H1 (cell line): Measurements from ENCODE around the gene SPAG8. TPM values are rescaled to one million over a fixed set of nuclear protein-coding genes. Genes with fewer than 3 reads are reported as not detected.

Experiments
- CTCF ChIA-PET: fragments of 300-600 bp; sonication (Branson Sonifier 250); formaldehyde crosslinking; loops from one replicate; lab custom pipeline; 2021; ENCODE audit not compliant: partially characterized antibody; lab: Charles Lee
- POLR2A ChIA-PET: fragments of 300-600 bp; sonication (Branson Sonifier 250); formaldehyde crosslinking; loops from one replicate; lab custom pipeline; 2021; ENCODE audit warnings: inconsistent platforms; ENCODE audit not compliant: partially characterized antibody; lab: Charles Lee
- DNase-seq, 2 experiments: peaks; one replicate each; pipeline versions ENCODE4 v3.0.0 to v3.0.0-alpha.2; 2010 to 2022; ENCODE audit warnings: low spot score in 2 of 2, low read depth in 1 of 2, mixed read lengths in 1 of 2
- FAIRE-seq: peaks from 2 replicates; lab custom pipeline; 2011; peaks lifted over from hg19 to GRCh38; lab: Jason Lieb, UNC
- H2AFZ ChIP-seq: 2 replicates; pipeline ENCODE4 v1.8.1; 2012; ENCODE audit warnings: low read length, inconsistent platforms
- H2AK5ac ChIP-seq: 2 replicates; pipeline ENCODE4 v1.6.1; 2013; ENCODE audit warnings: low read depth, low read length
- H2BK120ac ChIP-seq: replicated peaks from 2 replicates; pipeline ENCODE3; 2013; ENCODE audit warnings: low read depth, low read length, inconsistent platforms
- H2BK12ac ChIP-seq: 2 replicates; pipeline ENCODE4 v1.6.1; 2013; ENCODE audit warnings: low read depth, low read length
- H2BK15ac ChIP-seq: 2 replicates; pipeline ENCODE4 v1.6.1; 2013; ENCODE audit warnings: low read length
- H2BK20ac ChIP-seq: 2 replicates; pipeline ENCODE4 v1.6.1; 2013; ENCODE audit warnings: low read length
- H2BK5ac ChIP-seq: 2 replicates; pipeline ENCODE4 v1.6.1; 2013; ENCODE audit warnings: low read depth, low read length
- H3K14ac ChIP-seq: 2 replicates; pipeline ENCODE4 v1.6.1; 2013; ENCODE audit warnings: inconsistent platforms; ENCODE audit not compliant: insufficient read length
- H3K18ac ChIP-seq: 2 replicates; pipeline ENCODE4 v1.6.1; 2013; ENCODE audit warnings: low read length; ENCODE audit errors: extremely low read depth
- H3K23ac ChIP-seq: 2 replicates; pipeline ENCODE4 v1.6.1; 2013; ENCODE audit warnings: inconsistent platforms; ENCODE audit not compliant: insufficient read length
- H3K23me2 ChIP-seq: 2 replicates; pipeline ENCODE4 v1.6.1; 2013; ENCODE audit warnings: low read depth, low read length
- H3K27ac ChIP-seq: 2 replicates; pipeline ENCODE4 v1.6.1; 2011; ENCODE audit warnings: low read depth, low read length, inconsistent platforms
- H3K27me3 ChIP-seq, 4 experiments: replicated peaks in 1 of 4; 1 replicate in 1 of 4; 2 replicates in 3 of 4; pipeline versions ENCODE4 v1.6.1 to v1.8.1; 2011 to 2013; ENCODE audit warnings: low read length in 3 of 4, mild to moderate bottlenecking in 3 of 4, inconsistent platforms in 2 of 4, mixed read lengths in 2 of 4, moderate library complexity in 1 of 4; ENCODE audit not compliant: control insufficient read depth in 3 of 4, insufficient read depth in 3 of 4; ENCODE audit errors: extremely low read depth in 1 of 4
- H3K36me3 ChIP-seq, 4 experiments: 2 replicates each; pipeline versions ENCODE4 v1.6.1 to v1.8.1; 2011 to 2013; ENCODE audit warnings: mild to moderate bottlenecking in 4 of 4, low read length in 3 of 4, moderate library complexity in 2 of 4, control low read depth in 1 of 4, inconsistent platforms in 1 of 4; ENCODE audit not compliant: insufficient read depth in 4 of 4, control insufficient read depth in 2 of 4
- H3K4ac ChIP-seq: replicated peaks from 2 replicates; pipeline ENCODE3; 2013; ENCODE audit warnings: low read length, low read depth, mixed read lengths, inconsistent platforms; ENCODE audit not compliant: insufficient read length
- H3K4me1 ChIP-seq, 4 experiments: replicated peaks in 1 of 4; 1 replicate in 1 of 4; 2 replicates in 3 of 4; pipeline versions ENCODE4 v1.6.1 to v1.8.1; 2011 to 2013; ENCODE audit warnings: low read length in 3 of 4, inconsistent platforms in 2 of 4, mixed read lengths in 1 of 4; ENCODE audit not compliant: insufficient read depth in 4 of 4, control insufficient read depth in 3 of 4
- H3K4me2 ChIP-seq, 2 experiments: 2 replicates each; pipeline versions ENCODE4 v1.6.1 to v1.8.1; 2011 to 2013; ENCODE audit warnings: low read depth in 2 of 2, low read length in 2 of 2, control low read depth in 1 of 2, inconsistent platforms in 1 of 2, mild to moderate bottlenecking in 1 of 2; ENCODE audit not compliant: insufficient read depth in 1 of 2
- H3K4me3 ChIP-seq, 4 experiments: fragments of 200-600, 300-600 bp in 1 of 4; sonication (generic), shearing (Covaris generic), sonication (Bioruptor Twin) in 1 of 4; 2 replicates each; pipeline versions ENCODE4 v1.5.1 to v1.8.1; 2011 to 2016; ENCODE audit warnings: low read length in 4 of 4, low read depth in 3 of 4, control low read depth in 2 of 4, inconsistent platforms in 2 of 4, mild to moderate bottlenecking in 2 of 4, mixed read lengths in 1 of 4, moderate library complexity in 1 of 4; ENCODE audit not compliant: insufficient read depth in 2 of 4; ENCODE audit errors: extremely low read depth in 1 of 4
- H3K56ac ChIP-seq: replicated peaks from 2 replicates; pipeline ENCODE3; 2013; ENCODE audit warnings: low read depth, mild to moderate bottlenecking, mixed read lengths, low read length, inconsistent platforms; ENCODE audit not compliant: insufficient read length
- H3K79me1 ChIP-seq: 2 replicates; pipeline ENCODE4 v1.6.1; 2013; ENCODE audit warnings: low read depth, low read length, control low read depth
- H3K79me2 ChIP-seq, 2 experiments: 2 replicates each; pipeline versions ENCODE4 v1.6.1 to v1.8.1; 2012 to 2013; ENCODE audit warnings: low read length in 2 of 2, mild to moderate bottlenecking in 2 of 2, inconsistent platforms in 1 of 2; ENCODE audit not compliant: insufficient read depth in 2 of 2, control insufficient read depth in 1 of 2
- H3K9ac ChIP-seq, 4 experiments: replicated peaks in 1 of 4; 1 replicate in 1 of 4; 2 replicates in 3 of 4; pipeline versions ENCODE4 v1.6.1 to v1.8.1; 2011 to 2013; ENCODE audit warnings: low read depth in 3 of 4, low read length in 3 of 4, control low read depth in 2 of 4, mild to moderate bottlenecking in 2 of 4, moderate library complexity in 2 of 4, inconsistent platforms in 1 of 4; ENCODE audit errors: extremely low read depth in 1 of 4
- H3K9me3 ChIP-seq, 2 experiments: 2 replicates each; pipeline versions ENCODE4 v1.6.1 to v1.8.1; 2012 to 2013; ENCODE audit warnings: mild to moderate bottlenecking in 2 of 2, moderate library complexity in 2 of 2, control low read depth in 1 of 2, inconsistent platforms in 1 of 2, low read depth in 1 of 2, low read length in 1 of 2, mixed read lengths in 1 of 2; ENCODE audit not compliant: insufficient read depth in 2 of 2
- H4K20me1 ChIP-seq, 2 experiments: replicated peaks in 1 of 2; 2 replicates each; pipeline versions ENCODE3 to v1.8.1; 2011 to 2013; ENCODE audit warnings: inconsistent platforms in 2 of 2, low read length in 2 of 2, mild to moderate bottlenecking in 1 of 2; ENCODE audit not compliant: insufficient read depth in 2 of 2, control insufficient read depth in 1 of 2
- H4K5ac ChIP-seq: 2 replicates; pipeline ENCODE4 v1.6.1; 2013; ENCODE audit warnings: low read length, low read depth, mixed read lengths, inconsistent platforms; ENCODE audit not compliant: insufficient read length
- H4K8ac ChIP-seq: 2 replicates; pipeline ENCODE4 v1.8.0; 2013; ENCODE audit warnings: mild to moderate bottlenecking, moderate library complexity, low read length, inconsistent platforms; ENCODE audit not compliant: insufficient read depth; ENCODE audit errors: extremely low read depth
- H4K91ac ChIP-seq: replicated peaks from 2 replicates; pipeline ENCODE3; 2013; ENCODE audit warnings: low read length, mixed read lengths, inconsistent platforms; ENCODE audit not compliant: insufficient read length
- BCL11A ChIP-seq, 2 experiments: IDR thresholded peaks; one replicate each; pipeline ENCODE4 v1.6.1; 2011; ENCODE audit warnings: low read depth in 2 of 2, low read length in 2 of 2, mild to moderate bottlenecking in 2 of 2
- CBX8 ChIP-seq: fragments of 300-800, 300-1000 bp; sonication (generic); IDR thresholded peaks from 2 replicates; pipeline ENCODE4 v1.7.1; 2016; ENCODE audit warnings: low read depth, low read length, borderline replicate concordance
- CEBPB ChIP-seq: IDR thresholded peaks from 2 replicates; pipeline ENCODE4 v1.6.1; 2012; ENCODE audit warnings: low read depth, low read length
- CHD1 ChIP-seq: IDR thresholded peaks from 2 replicates; pipeline ENCODE4 v1.6.1; 2012; ENCODE audit warnings: low read depth, low read length, improper control_type of control experiment
- JUN ChIP-seq: IDR thresholded peaks from 2 replicates; pipeline ENCODE4 v1.6.1; 2011; ENCODE audit warnings: low read depth, mild to moderate bottlenecking, improper control_type of control experiment, low read length
- KDM1A ChIP-seq: fragments of 200-600, 300-600 bp; sonication (generic); IDR thresholded peaks from 2 replicates; pipeline ENCODE4 v1.7.1; 2016; ENCODE audit warnings: mild to moderate bottlenecking, low read length, borderline replicate concordance
- POLR2A ChIP-seq, 2 experiments: IDR thresholded peaks; 1 replicate in 1 of 2; 2 replicates in 1 of 2; pipeline ENCODE4 v1.6.1; 2011; ENCODE audit warnings: low read depth in 2 of 2, low read length in 2 of 2, mild to moderate bottlenecking in 2 of 2; ENCODE audit errors: control extremely low read depth in 1 of 2
- POLR2AphosphoS5 ChIP-seq: IDR thresholded peaks from 2 replicates; pipeline ENCODE4 v1.6.1; 2011; ENCODE audit warnings: low read depth, low read length
- SAP30 ChIP-seq: fragments of 300-600 bp; sonication (generic); IDR thresholded peaks from 2 replicates; pipeline ENCODE4 v1.7.1; 2012; ENCODE audit warnings: low read length, moderate library complexity, mild to moderate bottlenecking, inconsistent platforms; ENCODE audit not compliant: insufficient read depth, insufficient replicate concordance
- SIRT6 ChIP-seq: IDR thresholded peaks from one replicate; pipeline ENCODE4 v1.7.1; 2012; ENCODE audit warnings: low read length, inconsistent platforms
- SIX5 ChIP-seq: IDR thresholded peaks from 2 replicates; pipeline ENCODE4 v1.6.1; 2011; ENCODE audit warnings: mild to moderate bottlenecking, low read depth, low read length
- SUZ12 ChIP-seq: fragments of 200-600 bp; sonication (generic); IDR thresholded peaks from 2 replicates; pipeline ENCODE4 v1.6.1; 2012; ENCODE audit warnings: mild to moderate bottlenecking, inconsistent platforms, low read length, moderate library complexity, mixed read lengths
- WGBS, 2 experiments: shearing (Covaris generic) in 1 of 2; methylation state at CpG; one replicate each; pipeline versions ENCODE4 v1.1.6 to v1.1.7; 2013 to 2015; ENCODE audit warnings: low lambda C conversion rate in 2 of 2, mixed read lengths in 2 of 2, inconsistent platforms in 1 of 2, low coverage in 1 of 2, missing lambda C conversion rate in 1 of 2; ENCODE audit not compliant: insufficient replicate concordance in 2 of 2, insufficient coverage in 1 of 2, insufficient read length in 1 of 2; ENCODE audit errors: extremely low coverage in 1 of 2, missing lambda C conversion rate in 1 of 2; 5-methylcytosine and 5-hydroxymethylcytosine counted together
- polyA plus RNA-seq, 7 experiments: library from polyadenylated mRNA; depleted of rRNA in 3 of 7; stranded (reverse) in 5 of 7; unstranded in 2 of 7; fragments of >200 nt in 5 of 7; fragments of 200-250 nt in 2 of 7; gene quantifications; 1 replicate in 5 of 7; 2 replicates in 1 of 7; 4 replicates in 1 of 7; pipeline versions ENCODE4 v1.2.1 to v1.2.3, GENCODE V29; 2011 to 2013; ENCODE audit warnings: missing spikeins in 2 of 7, mixed read lengths in 2 of 7
- total RNA-seq: library from RNA; stranded (reverse); fragmentation: NEBNext Ultra II Directional; extraction: Animal tissue kit (Norgen Biotek cat#: 25700); gene quantifications from 2 replicates; pipeline ENCODE4 v1.2.1, GENCODE V29; 2021

SPAG8 gene
- total and polyA plus RNA-seq, 2 of the 8 experiments (the other 6 are each of a cell fraction or from before 2014, with no cell fraction given) = 0.37 to 0.44 TPM

DNA sequence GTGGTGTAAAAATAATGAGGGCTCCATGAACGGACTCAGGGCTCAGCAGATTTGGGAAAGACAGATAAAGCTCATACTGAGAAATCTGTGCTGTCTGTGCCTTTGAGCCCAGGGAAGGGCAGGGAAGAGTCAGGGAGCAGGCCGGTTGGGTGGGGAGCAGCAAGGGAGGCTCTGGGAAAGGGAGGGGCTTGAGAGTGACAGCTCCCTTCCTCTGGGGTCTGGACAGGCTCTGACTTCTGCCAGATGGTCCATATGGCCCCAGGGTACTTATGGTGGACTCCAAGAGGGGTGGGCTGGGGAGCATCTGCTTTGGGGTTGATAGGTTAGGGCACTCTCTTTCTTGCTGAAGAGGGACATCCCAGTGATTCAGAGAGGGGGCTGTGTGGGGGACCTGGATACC lies 18.6 kb downstream of the SPAG8 start:
- Histone ChIP-seq H3K9me3 (no peaks in the 10 kb centered on the region), H2BK15ac (no peak overlapping the region), H3K27ac (no peak overlapping the region), H2BK20ac (no peak overlapping the region), H3K27me3 (peaks cover 0 to 10% (median 0%) of the 10 kb centered on the region in 4 experiments; a peak in 4 of 7 replicates), H3K23me2 (peaks cover 5% of the 10 kb centered on the region; the same call in 1 of the 2 replicates), H4K8ac (no peak overlapping the region), H2BK120ac (no peak overlapping the region), H4K91ac (no peak overlapping the region), H3K4me3 (no peak overlapping the region)
- CTCF ChIA-PET = interaction anchor here (0.6 to 2.6 kb wide), 10 partner anchors 15 to 137 kb away, joined by 3 to 26 read pairs (median 4); partner anchors contain the start of genes HINT2 and SPAG8
- FAIRE-seq = no peak
- no peak for TF ChIP-seq JUN
- no peak for TF ChIP-seq CEBPB
- TF ChIP-seq KDM1A = no peak
- no peak for TF ChIP-seq SIRT6
- TF ChIP-seq SIX5 = no peak
- no peak for TF ChIP-seq POLR2AphosphoS5
- TF ChIP-seq CHD1 = no peak
- no peak for TF ChIP-seq SAP30
- no peak for TF ChIP-seq POLR2A (IDR thresholded peaks at IDR 0.05; ENCODE audit: control extremely low read depth in 1 of 2, low read depth in 2 of 2, low read length in 2 of 2)
- TF ChIP-seq CBX8 = no peak
- no peak for TF ChIP-seq BCL11A (IDR thresholded peaks at IDR 0.05; ENCODE audit: low read depth in 2 of 2, low read length in 2 of 2)
- no peak for TF ChIP-seq SUZ12
- TF ChIP-seq, all 59 proteins: peak for 0
- no peak overlapping the region for H3K14ac ChIP-seq
- no peak overlapping the region for H2AFZ ChIP-seq
- no peak overlapping the region for H3K4ac ChIP-seq
- H2BK12ac ChIP-seq = no peak overlapping the region
- no peak overlapping the region for H3K23ac ChIP-seq
- H3K36me3 ChIP-seq = no peaks in the 10 kb centered on the region
- no peak overlapping the region for H4K5ac ChIP-seq
- H3K9ac ChIP-seq = no peak overlapping the region
- H3K79me1 ChIP-seq = no peaks in the 10 kb centered on the region
- no peak overlapping the region for H3K18ac ChIP-seq
- H3K79me2 ChIP-seq = no peaks in the 10 kb centered on the region
- 83% methylated on average over 2 of the region's 2 CpGs; no CpG with 5 or more reads in 1 of the 2 experiments for WGBS, 2 experiments
- no peaks in the 10 kb centered on the region for H4K20me1 ChIP-seq
- H2BK5ac ChIP-seq = no peak overlapping the region
- no peak overlapping the region for H3K56ac ChIP-seq
- H2AK5ac ChIP-seq = no peak overlapping the region
- no peak for DNase-seq
- POLR2A ChIA-PET = interaction anchor here (1.1 to 3.9 kb wide), 4 partner anchors 16 to 57 kb away, joined by 3 to 38 read pairs (median 5); partner anchors contain the start of genes HINT2 and SPAG8
- H3K4me2 ChIP-seq = no peak overlapping the region; a peak in 1 of 4 replicates
- peaks cover 5 to 13% (median 7%) of the 10 kb centered on the region in 4 experiments; a peak in 6 of 7 replicates for H3K4me1 ChIP-seq
